Prostate gland (tissue), 2 donors: ENCODE data around the gene KCNK4.

Source experiments
- POLR2A ChIP-seq: fragments of 450-650 bp; IDR thresholded peaks from one replicate; pipeline ENCODE4 v1.6.1; 2016; ENCODE audit warnings: antibody characterized with exemption, mild to moderate bottlenecking
- POLR2AphosphoS5 ChIP-seq: sonication (generic); formaldehyde crosslinking; IDR thresholded peaks from one replicate; pipeline ENCODE4 v1.6.1; 2017; ENCODE audit warnings: antibody characterized with exemption
- TF ChIP-seq, protein P1 (sequence below), 4 experiments: fragments of 200-600 bp in 2 of 4; fragments of 450-650 bp in 2 of 4; sonication (generic) in 2 of 4; IDR thresholded peaks; 1 replicate in 3 of 4; 2 replicates in 1 of 4; pipeline ENCODE4 v1.5.1; 2016 to 2019; ENCODE audit warnings: antibody characterized with exemption in 4 of 4, mild to moderate bottlenecking in 2 of 4, moderate library complexity in 2 of 4

DNA sequence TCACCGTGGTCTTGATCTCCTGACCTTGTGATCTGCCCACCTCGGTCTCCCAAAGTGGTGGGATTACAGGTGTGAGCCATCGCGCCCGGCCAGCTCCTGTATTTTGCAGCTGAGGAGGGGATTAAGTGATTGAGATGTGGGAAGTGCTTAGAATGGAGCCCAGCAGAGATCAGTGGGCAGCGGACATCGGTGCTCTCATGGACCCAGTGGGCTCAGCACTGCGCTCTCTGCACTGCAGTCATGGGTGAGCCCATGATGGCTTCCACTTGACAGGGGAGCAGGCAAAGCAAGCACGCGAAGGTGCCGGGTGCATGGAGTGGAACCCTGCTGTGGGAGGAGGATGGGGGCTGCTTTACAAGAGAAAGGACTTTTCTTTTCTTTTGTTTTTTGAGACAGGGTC is 39.8 kb downstream of the KCNK4 start:
- TF ChIP-seq, protein P1, sequence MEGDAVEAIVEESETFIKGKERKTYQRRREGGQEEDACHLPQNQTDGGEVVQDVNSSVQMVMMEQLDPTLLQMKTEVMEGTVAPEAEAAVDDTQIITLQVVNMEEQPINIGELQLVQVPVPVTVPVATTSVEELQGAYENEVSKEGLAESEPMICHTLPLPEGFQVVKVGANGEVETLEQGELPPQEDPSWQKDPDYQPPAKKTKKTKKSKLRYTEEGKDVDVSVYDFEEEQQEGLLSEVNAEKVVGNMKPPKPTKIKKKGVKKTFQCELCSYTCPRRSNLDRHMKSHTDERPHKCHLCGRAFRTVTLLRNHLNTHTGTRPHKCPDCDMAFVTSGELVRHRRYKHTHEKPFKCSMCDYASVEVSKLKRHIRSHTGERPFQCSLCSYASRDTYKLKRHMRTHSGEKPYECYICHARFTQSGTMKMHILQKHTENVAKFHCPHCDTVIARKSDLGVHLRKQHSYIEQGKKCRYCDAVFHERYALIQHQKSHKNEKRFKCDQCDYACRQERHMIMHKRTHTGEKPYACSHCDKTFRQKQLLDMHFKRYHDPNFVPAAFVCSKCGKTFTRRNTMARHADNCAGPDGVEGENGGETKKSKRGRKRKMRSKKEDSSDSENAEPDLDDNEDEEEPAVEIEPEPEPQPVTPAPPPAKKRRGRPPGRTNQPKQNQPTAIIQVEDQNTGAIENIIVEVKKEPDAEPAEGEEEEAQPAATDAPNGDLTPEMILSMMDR (IDR thresholded peaks at IDR 0.05) = no peak
- TF ChIP-seq POLR2AphosphoS5 = no peak
- no peak for TF ChIP-seq POLR2A
